GM23248 (cell line): ENCODE results near the gene MMS19. TPM values are rescaled to one million over a fixed set of nuclear protein-coding genes. Genes with fewer than 3 reads are reported as not detected.

Source experiments
- DNase-seq: peaks from one replicate; pipeline ENCODE4 v3.0.0-alpha.2; 2015
- H2AFZ ChIP-seq: fragments of 200-600 bp; sonication (generic); 2 replicates; pipeline ENCODE4 v1.6.1; 2016; ENCODE audit warnings: antibody characterized with exemption
- H3F3A ChIP-seq: fragments of 200-600 bp; sonication (generic); 2 replicates; pipeline ENCODE4 v1.6.1; 2016; ENCODE audit warnings: mild to moderate bottlenecking, antibody characterized with exemption, mixed run types; ENCODE audit not compliant: insufficient read depth
- H3K27ac ChIP-seq: fragments of 200-600 bp; sonication (generic); 2 replicates; pipeline ENCODE4 v1.5.1; 2016; ENCODE audit warnings: mild to moderate bottlenecking
- H3K27me3 ChIP-seq: fragments of 200-600 bp; sonication (generic); replicated peaks from 2 replicates; pipeline ENCODE4 v1.6.1; 2016; ENCODE audit warnings: mild to moderate bottlenecking; ENCODE audit not compliant: insufficient read depth
- H3K36me3 ChIP-seq: fragments of 200-600 bp; sonication (generic); 2 replicates; pipeline ENCODE4 v1.6.1; 2016; ENCODE audit warnings: low read depth, mild to moderate bottlenecking
- H3K4me1 ChIP-seq: fragments of 200-600 bp; sonication (generic); 2 replicates; pipeline ENCODE4 v1.6.1; 2016; ENCODE audit warnings: mild to moderate bottlenecking; ENCODE audit not compliant: insufficient read depth
- H3K4me2 ChIP-seq: fragments of 200-600 bp; sonication (generic); one replicate; pipeline ENCODE4 v1.6.1; 2016; ENCODE audit warnings: mild to moderate bottlenecking; ENCODE audit not compliant: unreplicated experiment
- H3K4me3 ChIP-seq: fragments of 200-600 bp; sonication (generic); 2 replicates; pipeline ENCODE4 v1.5.1; 2016; ENCODE audit warnings: mild to moderate bottlenecking
- H3K79me2 ChIP-seq: fragments of 200-600 bp; sonication (generic); 2 replicates; pipeline ENCODE4 v1.6.1; 2016; ENCODE audit warnings: mild to moderate bottlenecking; ENCODE audit not compliant: insufficient read depth
- H3K9ac ChIP-seq: fragments of 200-600 bp; sonication (generic); 2 replicates; pipeline ENCODE4 v1.6.1; 2016; ENCODE audit warnings: mild to moderate bottlenecking
- H3K9me2 ChIP-seq: fragments of 200-600 bp; sonication (generic); 2 replicates; pipeline ENCODE4 v1.6.1; 2016; ENCODE audit warnings: mixed run types, mild to moderate bottlenecking, moderate library complexity; ENCODE audit not compliant: insufficient read depth
- H3K9me3 ChIP-seq: fragments of 200-600 bp; sonication (generic); one replicate; pipeline ENCODE4 v1.6.1; 2017; ENCODE audit warnings: low read depth
- H4K20me1 ChIP-seq: fragments of 200-600 bp; sonication (generic); 2 replicates; pipeline ENCODE4 v1.6.0; 2016; ENCODE audit not compliant: insufficient read depth
- EZH2 ChIP-seq: fragments of 200-600 bp; sonication (generic); IDR thresholded peaks from 2 replicates; pipeline ENCODE4 v1.6.1; 2018; ENCODE audit warnings: antibody characterized with exemption, mild to moderate bottlenecking; ENCODE audit not compliant: insufficient read depth, poor library complexity, severe bottlenecking
- EZH2phosphoT487 ChIP-seq: fragments of 200-600 bp; sonication (generic); IDR thresholded peaks from 2 replicates; pipeline ENCODE4 v1.6.1; 2018; ENCODE audit warnings: antibody characterized with exemption, moderate library complexity, mild to moderate bottlenecking, low read depth; ENCODE audit not compliant: insufficient read depth
- WGBS, 2 experiments: methylation state at CpG; one replicate each; pipeline ENCODE4 v1.1.6; 2015 to 2017; ENCODE audit warnings: low lambda C conversion rate in 2 of 2, low coverage in 1 of 2; ENCODE audit errors: missing lambda C conversion rate in 2 of 2; 5-methylcytosine and 5-hydroxymethylcytosine counted together
- in situ Hi-C: fragments of 300-500 bp; cut with MboI; formaldehyde crosslinking; loops from 2 replicates; pipeline ENCODE4 v1.15.0; 2020
- polyA plus RNA-seq: library from polyadenylated mRNA; unstranded; fragments of >200 nt; fragmentation: Nextera tagmentation; extraction: Ambion mirVana; gene quantifications from 2 replicates; pipeline ENCODE4 v1.2.1, GENCODE V29; 2016
- total RNA-seq: library from RNA; depleted of rRNA; stranded (reverse); fragments of >200 nt; shearing (Covaris generic); gene quantifications from 2 replicates; pipeline ENCODE4 v1.2.3, GENCODE V29; 2014

The MMS19 gene
- total and polyA plus RNA-seq, 2 experiments from 2014 or later, result 40.0 to 89.7 TPM

GRCh38 chr10:97540669-97541500 is 42.7 kb upstream of the MMS19 start:
- Histone ChIP-seq H3K4me3 (no peak overlapping the region), H3K4me1 (peaks cover 65% of the 10 kb centered on the region), H3K9ac (0 out of 2 replicates have a peak overlapping the region, but pooled peaks have one; percentile 9), H3K9me2 (no peaks in the 10 kb centered on the region), H3K27ac (peak overlapping the region; percentile 98), H3K27me3 (no peaks in the 10 kb centered on the region), H3F3A (peaks cover 59% of the 10 kb centered on the region), H3K79me2 (peaks cover 58% of the 10 kb centered on the region), H4K20me1 (no peaks in the 10 kb centered on the region), H3K9me3 (no peaks in the 10 kb centered on the region), H3K4me2 (peak overlapping the region; percentile 19), H2AFZ (no peak overlapping the region), H3K36me3 (no peaks in the 10 kb centered on the region)
- in situ Hi-C loops, result no loop called here
- DNase-seq, result peak; percentile 47
- no peak for TF ChIP-seq EZH2phosphoT487
- no peak for TF ChIP-seq EZH2
- 57 to 62% methylated on average over 14 of the region's 14 CpGs for WGBS, 2 experiments

GRCh38 chr10:97539523-97540200 is 41.4 kb upstream of the MMS19 start:
- no peaks in the 10 kb centered on the region for H3K36me3 ChIP-seq
- H3K4me1 ChIP-seq, result peaks cover 65% of the 10 kb centered on the region
- in situ Hi-C loops, result no loop called here
- H3K27me3 ChIP-seq, result no peaks in the 10 kb centered on the region
- H3K4me3 ChIP-seq, result no peak overlapping the region
- no peak overlapping the region for H2AFZ ChIP-seq
- peak overlapping the region; percentile 98 for H3K27ac ChIP-seq
- H3K9me2 ChIP-seq, result no peaks in the 10 kb centered on the region
- H3K9me3 ChIP-seq, result no peaks in the 10 kb centered on the region
- H3F3A ChIP-seq, result peaks cover 59% of the 10 kb centered on the region
- WGBS, 2 experiments, result 22 to 34% methylated on average over 6 of the region's 6 CpGs
- peaks cover 57% of the 10 kb centered on the region for H3K79me2 ChIP-seq
- TF ChIP-seq EZH2 (no peak), EZH2phosphoT487 (no peak)
- H3K4me2 ChIP-seq, result peak overlapping the region; percentile 19
- peak; percentile 85 for DNase-seq
- H3K9ac ChIP-seq, result peak overlapping the region; percentile 9; the same call in 1 of the 2 replicates
- no peaks in the 10 kb centered on the region for H4K20me1 ChIP-seq

GRCh38 chr10:97538839-97539238 is 40.6 kb upstream of the MMS19 start:
- Histone ChIP-seq H3K4me1 (peaks cover 60% of the 10 kb centered on the region), H3K27ac (peak overlapping the region; percentile 98), H2AFZ (peak overlapping the region; percentile 33), H4K20me1 (no peaks in the 10 kb centered on the region), H3K9ac (0 out of 2 replicates have a peak overlapping the region, but pooled peaks have one; percentile 36), H3K9me3 (no peaks in the 10 kb centered on the region), H3K9me2 (no peaks in the 10 kb centered on the region), H3K4me3 (no peak overlapping the region), H3K36me3 (no peaks in the 10 kb centered on the region), H3K79me2 (peaks cover 52% of the 10 kb centered on the region), H3K27me3 (no peaks in the 10 kb centered on the region), H3F3A (peaks cover 51% of the 10 kb centered on the region), H3K4me2 (peak overlapping the region; percentile 22)
- in situ Hi-C loops, result no loop called here
- TF ChIP-seq EZH2phosphoT487, result no peak
- TF ChIP-seq EZH2, result no peak
- DNase-seq, result peak; percentile 17
- WGBS, 2 experiments, result 84 to 85% methylated on average over 4 of the region's 4 CpGs

- H3K4me1 ChIP-seq, result peaks cover 59% of the 10 kb centered on the region
- H3F3A ChIP-seq, result peaks cover 47% of the 10 kb centered on the region
- no peaks in the 10 kb centered on the region for H3K9me3 ChIP-seq
- no peaks in the 10 kb centered on the region for H3K36me3 ChIP-seq
- WGBS, 2 experiments, result 7 to 11% methylated on average over 4 of the region's 4 CpGs
- H3K9me2 ChIP-seq, result no peaks in the 10 kb centered on the region
- H3K4me3 ChIP-seq, result no peak overlapping the region
- no peaks in the 10 kb centered on the region for H3K27me3 ChIP-seq
- in situ Hi-C loops, result no loop called here
- peak overlapping the region; percentile 36; the same call in 1 of the 2 replicates for H3K9ac ChIP-seq
- peak overlapping the region; percentile 22 for H3K4me2 ChIP-seq
- H2AFZ ChIP-seq, result peak overlapping the region; percentile 33
- peaks cover 52% of the 10 kb centered on the region for H3K79me2 ChIP-seq
- TF ChIP-seq EZH2, result no peak
- no peak for TF ChIP-seq EZH2phosphoT487
- H3K27ac ChIP-seq, result peak overlapping the region; percentile 98
- peak; percentile 80 for DNase-seq
- H4K20me1 ChIP-seq, result no peaks in the 10 kb centered on the region
Measured at GRCh38 chr10:97538411-97538810, 40.2 kb upstream of the MMS19 start.
